HG03354 (cell line): ENCODE measurements around the gene CALML3.
"Not testable (repeated sequence)": the region's sequence is repeated elsewhere in the genome, so short reads cannot be mapped to it uniquely, and the experiment has no call there.

ENCODE experiments used
- ATAC-seq: cut with Tn5 transposase; IDR thresholded peaks from one replicate; pipeline ENCODE4 v1.9.1; 2021; ENCODE audit warnings: mild to moderate bottlenecking; ENCODE audit not compliant: unreplicated experiment, poor library complexity, severe bottlenecking

CALML3 gene

DNA sequence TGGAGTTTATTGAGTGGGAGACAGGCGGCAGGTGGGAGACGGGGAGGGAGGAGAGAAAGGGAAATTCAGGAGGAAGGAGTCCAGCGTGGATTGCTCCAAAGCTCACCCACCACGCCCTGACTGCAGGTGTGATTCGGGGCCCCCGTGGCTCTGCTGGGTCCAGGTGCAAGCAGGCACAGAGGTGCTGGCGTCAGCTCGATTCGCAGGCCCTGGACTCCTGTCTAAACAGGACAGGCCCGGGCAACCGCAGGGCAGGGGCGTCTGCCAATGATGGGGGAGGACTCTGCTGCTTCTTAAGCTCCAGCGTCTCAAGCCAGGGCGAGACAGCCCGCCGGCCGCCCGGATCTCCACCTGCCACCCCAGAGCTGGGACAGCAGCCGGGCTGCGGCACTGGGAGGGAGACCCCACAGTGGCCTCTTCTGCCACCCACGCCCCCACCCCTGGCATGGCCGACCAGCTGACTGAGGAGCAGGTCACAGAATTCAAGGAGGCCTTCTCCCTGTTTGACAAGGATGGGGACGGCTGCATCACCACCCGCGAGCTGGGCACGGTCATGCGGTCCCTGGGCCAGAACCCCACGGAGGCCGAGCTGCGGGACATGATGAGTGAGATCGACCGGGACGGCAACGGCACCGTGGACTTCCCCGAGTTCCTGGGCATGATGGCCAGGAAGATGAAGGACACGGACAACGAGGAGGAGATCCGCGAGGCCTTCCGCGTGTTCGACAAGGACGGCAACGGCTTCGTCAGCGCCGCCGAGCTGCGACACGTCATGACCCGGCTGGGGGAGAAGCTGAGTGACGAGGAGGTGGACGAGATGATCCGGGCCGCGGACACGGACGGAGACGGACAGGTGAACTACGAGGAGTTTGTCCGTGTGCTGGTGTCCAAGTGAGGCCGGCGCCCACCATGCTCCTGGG lies at the start of gene CALML3:
Gene CALML3 (plus strand): TSS at position 321 of the 920 bp plus-strand sequence. CDS start 125 bp downstream, at position 446.
- no peak for ATAC-seq

DNA sequence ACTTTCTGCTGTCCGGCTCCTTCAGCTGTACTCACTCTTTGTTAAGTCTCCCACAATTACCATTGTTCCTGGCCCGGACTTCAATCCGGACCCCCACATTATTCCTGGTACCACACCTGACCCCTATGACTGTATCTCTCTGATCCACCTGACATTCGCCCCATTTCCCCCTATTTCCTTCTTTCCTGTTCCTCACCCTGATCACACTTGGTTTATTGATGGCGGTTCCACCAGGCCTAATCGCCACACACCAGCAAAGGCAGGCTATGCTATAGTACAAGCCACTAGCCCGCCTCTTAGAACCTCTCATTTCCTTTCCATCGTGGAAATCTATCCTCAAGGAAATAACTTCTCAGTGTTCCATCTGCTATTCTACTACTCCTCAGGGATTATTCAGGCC lies 49.7 kb upstream of the CALML3 start:
- not testable (repeated sequence) for ATAC-seq

DNA sequence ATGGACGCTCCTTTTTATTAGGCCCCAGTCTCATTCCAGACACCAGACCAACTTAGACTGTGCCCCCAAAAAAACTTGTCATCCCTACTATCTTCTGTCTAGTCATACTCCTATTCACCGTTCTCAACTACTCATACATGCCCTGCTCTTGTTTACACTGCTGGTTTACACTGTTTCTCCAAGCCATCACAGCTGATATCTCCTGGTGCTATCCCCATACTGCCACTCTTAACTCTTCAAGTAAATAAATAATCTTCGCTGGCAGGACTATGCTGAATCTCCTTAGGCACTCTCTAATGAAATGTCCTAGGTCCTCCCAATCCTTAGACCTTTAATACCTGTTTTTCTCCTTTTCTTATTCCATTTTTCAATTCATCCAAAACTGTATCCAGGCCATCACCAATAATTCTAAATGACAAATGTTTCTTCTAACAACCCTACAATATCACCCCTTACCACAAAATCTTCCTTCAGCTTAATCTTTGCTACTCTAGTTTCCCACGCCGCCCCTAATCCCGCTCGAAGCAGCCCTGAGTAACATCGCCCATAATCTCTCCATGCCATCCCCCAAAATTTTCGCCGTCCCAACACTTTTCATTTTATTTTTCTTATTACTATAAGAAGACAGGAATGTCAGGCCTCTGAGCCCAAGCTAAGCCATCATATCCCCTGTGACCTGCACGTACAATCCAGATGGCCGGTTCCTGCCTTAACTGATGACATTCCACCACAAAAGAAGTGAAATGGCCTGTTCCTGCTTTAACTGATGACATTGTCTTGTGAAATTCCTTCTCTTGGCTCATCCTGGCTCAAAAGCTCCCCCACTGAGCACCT lies 48.6 kb upstream of the CALML3 start:
- not testable (repeated sequence) for ATAC-seq

DNA sequence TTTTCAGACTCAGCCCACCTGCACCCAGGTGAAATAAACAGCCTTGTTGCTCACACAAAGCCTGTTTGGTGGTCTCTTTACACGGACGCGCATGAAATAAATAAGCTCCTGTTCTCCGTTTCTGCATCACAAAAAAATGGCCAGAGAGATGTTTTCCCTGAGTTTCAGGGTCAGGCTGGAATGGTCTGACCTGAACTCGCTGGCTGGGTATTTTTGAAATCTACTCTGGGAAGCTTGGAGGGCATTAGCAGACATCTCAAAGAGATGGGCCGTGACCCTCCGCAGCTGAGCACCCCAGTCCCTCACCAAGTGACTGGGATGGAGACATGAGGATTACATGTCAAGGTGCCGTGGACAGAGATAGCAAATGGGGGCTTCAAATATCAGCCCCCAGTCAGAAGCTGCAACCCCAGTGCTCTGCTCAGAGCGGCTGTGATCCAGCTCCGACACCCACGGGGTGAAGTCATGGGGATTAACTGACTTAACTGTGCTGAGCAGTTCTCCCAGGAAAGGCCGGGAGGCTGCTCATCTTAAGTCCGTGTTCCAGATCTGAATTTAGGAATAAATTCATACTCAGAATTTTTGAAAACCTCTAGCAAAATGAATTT lies 47.7 kb upstream of the CALML3 start:
- ATAC-seq = no peak

DNA sequence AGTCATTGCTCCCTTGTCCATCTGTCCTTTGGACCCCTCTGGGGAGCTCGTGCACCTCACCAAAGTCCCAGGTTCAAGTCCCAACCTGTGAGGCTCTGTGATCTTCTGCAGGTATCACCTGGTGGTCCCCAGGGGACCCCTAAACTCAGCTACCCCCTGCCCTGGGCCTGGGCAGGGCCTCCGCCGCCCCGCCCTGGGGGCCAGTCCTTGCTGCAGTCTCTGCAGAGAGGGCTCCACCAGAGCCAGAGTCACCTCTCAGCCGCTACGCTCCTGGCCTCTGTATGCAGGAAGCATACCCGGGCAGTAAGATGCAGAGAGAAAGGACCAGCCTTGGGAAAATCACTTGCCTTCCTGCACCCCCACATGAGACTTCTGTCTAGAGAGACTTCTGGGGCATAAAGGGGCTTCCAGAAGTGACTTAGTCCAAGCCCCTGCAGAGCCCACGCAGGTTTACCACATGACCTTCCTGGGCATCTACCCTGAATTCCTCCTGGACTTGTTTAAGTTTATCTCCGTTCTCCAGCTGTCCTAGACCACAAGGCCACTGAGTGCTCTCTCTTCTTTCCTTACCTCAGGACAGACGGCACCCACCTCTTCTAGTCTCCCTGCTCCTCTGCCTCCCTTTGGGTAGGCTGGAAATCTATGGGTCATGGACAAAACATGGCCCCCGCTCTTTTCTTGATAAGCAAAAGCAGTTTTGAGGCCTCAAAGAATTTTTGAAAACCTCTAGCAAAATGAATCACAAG lies 46.6 kb upstream of the CALML3 start:
- ATAC-seq = no peak

DNA sequence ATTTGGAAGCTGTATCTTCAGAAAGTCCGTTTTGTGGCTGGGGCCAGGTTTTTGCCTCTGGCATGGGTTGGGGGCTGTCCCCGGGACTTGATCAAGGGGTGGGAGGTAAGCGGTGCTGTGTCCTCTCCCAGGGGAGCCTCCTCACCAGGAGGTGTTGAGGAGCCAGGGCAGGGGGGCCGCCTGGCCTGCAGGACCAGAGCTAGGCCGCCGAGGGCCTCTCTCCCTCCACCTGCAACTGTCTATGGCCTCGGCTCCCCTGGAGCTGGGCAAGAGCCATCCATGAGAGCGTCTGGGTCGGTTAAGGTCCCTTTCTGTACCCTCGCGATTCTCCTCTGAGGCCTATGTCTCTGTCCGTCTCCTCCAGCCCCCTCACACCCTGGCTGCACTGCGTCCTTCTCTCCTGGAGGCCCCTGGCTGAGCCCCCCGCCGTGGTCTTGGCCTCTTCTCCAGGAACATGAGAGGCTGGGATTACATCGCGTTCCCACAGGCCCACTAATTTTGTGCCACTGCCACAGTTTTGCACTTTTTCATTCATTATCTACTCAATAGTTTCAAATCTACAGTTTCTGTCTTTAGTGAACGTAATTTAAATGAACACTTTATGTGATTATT lies 46.0 kb upstream of the CALML3 start:
- no peak for ATAC-seq

DNA sequence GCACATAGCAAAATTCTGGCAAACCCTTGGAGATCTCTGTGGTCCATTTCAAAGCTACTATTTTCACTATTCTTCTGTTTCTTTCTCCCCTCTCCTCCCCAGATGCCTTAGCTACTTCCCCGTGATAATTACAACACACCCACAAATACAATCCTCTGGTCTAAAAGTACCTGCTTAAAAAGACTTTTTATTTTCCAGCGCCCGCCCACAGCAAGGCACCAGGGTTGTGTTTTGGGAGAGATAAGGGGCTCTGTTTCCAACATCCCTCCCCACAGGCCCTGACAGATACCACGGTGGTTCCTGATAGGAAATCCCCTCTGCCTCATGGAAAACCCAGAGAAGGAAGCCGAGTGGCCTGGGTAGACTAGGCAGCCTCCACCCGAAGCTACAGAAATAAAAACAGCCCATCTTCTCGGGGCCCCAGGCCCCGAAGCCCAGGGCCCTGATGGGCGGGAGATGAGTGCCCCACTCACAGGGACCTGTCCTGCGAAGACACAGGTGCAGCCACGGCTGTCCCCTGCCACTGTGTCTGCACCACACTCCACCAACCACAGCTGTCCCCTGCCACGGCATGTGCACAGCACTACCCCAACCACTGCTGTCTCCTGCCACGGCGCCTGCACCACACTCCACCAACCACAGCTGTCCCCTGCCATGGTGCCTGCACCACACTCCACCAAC lies 45.1 kb upstream of the CALML3 start:
- ATAC-seq = no peak

DNA sequence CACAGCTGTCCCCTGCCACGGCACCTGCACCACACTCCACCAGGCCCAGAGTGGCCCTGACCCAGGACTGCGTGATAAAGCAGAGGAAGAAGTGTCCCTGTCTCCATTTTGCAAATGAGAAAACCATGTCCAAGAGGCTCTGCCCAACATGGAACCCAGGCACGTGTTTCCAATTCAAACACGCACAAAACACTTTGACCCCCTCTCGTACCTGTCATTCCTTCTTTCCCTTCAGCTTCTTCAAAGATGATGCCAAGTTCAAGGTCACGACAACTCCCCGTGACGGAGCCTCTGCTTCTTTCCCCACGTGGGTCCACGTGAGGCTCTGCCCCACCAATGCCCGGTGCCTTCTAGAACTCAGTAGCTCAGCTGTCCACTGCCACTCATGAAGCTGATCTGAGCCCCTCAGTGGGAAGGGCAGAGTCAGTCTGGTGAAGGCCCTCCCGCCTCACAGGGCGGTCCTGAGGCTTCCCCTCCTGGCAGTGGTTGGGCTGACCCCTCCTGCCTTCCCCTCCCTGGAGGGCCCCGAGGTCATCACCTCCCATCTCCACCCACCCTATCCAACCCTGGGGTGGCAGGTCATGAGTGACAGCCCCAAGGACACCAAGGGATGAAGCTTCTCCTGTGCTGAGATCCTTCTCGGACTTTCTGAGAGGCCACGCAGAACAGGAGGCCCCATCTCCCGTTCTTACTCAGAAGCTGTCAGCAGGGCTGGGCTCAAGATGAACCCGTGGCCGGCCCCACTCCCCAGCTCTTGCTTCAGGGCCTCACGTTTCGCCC lies 44.4 kb upstream of the CALML3 start:
- ATAC-seq = no peak

DNA sequence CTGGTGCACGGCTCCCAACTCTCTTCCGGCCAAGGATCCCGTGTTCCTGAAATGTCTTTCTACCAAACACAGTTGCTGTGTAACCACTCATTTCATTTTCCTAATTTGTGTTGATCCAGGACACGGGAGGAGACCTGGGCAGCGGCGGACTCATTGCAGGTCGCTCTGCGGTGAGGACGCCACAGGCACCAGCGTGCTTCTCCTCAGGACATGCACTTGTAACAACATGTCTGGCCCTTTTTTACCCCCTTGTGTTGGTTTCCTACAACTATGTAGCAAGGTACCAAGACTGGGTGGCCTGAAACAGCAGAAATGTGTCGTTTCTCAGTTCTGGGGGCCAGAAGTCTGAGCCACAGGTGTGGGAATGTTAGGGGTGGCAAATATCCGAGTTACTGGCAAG lies 43.6 kb upstream of the CALML3 start:
- no peak for ATAC-seq

DNA sequence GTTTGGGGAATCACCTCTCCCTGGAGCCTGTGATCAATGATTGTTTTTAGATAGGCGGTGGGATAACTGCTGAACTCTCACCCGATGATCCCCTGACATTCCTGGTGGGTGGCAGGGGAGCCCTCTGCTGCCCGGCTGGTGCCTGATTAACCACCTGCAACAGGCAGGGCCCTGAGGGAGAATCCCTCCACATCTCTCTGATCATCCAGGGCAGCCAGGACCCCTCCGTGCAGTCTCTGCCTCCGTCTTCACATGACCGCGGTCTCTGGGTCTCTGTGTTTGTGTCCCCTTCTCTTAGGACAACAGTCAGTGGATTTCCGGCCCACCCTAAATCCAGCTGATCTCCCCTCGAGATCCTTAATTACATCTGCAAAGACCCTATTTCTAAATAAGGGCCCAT lies 42.7 kb upstream of the CALML3 start:
- no peak for ATAC-seq

DNA sequence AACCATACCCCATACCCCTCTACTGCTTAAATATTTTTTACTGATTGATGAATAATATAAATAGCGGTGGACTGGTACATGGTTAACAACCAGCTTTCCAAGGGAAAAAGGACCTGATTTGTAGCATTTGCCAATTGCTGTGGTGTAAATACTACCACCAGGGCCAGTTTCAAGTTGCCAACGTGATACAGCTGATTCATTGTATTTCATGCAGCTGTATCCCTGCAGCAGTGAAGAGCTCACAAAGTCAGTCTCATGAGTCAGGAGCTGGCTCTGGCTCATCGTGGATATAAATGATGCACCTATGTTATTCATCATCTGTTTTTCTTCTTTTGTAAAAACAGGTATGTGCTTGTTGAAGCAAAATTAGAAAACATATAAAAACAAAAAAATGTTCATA lies 40.6 kb upstream of the CALML3 start:
- no peak for ATAC-seq

DNA sequence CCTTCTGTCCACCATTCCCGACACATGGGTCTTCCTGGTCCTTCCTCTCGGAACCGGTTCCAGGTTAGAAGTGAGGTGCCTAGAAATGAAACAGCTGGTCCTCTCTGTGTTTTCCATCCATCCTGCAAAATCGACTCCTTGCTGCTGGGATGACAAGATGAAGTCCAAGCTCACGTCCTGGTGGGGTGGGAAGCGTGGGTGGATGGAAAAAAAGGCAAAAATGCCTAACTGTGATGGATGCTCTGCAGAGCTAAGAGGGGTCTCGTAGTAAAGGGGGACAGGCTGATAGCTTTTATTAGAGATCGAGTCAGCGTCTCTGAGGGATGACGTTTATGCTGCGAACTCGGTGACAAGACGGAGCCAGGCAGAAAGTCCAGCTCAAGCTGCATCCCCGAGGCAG lies 39.5 kb upstream of the CALML3 start:
- ATAC-seq = no peak

DNA sequence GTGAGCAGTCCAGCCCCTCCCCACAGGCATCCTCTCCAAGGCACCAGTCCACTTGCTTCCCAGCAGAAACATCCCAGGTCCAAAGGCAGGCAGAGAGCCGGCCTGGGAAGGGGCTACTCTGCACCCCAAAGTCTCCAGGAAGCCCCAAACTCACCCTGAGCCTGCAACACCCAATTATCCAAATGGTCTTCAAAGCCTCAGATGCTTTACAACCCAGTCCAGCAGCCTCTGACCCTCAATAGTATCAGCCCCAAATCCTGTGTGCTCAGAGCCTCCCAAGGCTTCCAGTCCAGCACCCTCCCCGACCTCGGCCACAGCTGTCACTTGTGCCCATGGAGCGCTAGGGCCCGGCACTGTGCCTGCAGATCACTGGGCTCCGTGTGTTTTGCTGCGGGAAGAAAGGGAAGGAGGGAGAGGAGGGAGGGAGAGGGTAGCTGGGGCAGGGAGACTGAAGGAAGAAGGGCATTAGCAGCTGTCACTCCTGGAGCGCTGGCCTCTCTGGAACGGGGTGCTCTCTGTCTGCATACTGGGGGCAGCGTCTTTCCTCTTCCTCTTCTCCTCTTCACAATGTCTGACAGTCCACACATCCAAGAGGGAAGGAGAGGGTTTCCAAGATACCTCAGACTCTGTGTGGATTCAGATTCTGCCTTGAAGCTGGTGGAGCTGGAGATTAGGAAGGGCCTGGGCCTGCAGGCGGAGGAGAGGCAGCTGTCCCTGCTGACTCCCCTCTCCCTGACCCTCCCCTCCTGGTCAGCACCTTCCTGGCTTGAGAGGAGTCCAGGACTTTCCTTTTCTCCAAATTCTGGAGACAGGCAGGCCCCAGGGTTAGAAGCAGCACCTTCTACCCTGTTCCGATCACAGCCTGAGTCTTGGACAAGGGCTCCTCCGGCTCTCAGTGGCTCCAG lies 38.6 kb upstream of the CALML3 start:
- ATAC-seq = no peak

DNA sequence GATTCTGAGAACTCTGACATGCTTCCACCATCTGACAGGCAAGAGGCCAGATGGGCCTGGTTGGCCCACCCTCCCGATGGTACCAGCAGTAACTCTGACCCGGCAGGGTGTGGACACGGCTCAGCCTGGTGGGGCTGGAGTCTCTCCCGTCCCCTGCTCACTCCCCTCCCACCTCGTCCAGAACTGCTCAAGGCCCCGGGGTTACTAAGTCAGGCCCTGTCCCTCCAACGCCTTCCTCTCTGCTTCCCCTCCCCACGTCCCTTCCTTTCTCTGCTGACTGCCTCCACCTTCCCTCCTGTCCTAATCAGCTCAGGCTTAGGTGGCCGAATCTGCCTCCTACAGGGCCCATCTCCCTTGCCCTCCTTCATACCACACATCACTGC lies 37.9 kb upstream of the CALML3 start:
- no peak for ATAC-seq

DNA sequence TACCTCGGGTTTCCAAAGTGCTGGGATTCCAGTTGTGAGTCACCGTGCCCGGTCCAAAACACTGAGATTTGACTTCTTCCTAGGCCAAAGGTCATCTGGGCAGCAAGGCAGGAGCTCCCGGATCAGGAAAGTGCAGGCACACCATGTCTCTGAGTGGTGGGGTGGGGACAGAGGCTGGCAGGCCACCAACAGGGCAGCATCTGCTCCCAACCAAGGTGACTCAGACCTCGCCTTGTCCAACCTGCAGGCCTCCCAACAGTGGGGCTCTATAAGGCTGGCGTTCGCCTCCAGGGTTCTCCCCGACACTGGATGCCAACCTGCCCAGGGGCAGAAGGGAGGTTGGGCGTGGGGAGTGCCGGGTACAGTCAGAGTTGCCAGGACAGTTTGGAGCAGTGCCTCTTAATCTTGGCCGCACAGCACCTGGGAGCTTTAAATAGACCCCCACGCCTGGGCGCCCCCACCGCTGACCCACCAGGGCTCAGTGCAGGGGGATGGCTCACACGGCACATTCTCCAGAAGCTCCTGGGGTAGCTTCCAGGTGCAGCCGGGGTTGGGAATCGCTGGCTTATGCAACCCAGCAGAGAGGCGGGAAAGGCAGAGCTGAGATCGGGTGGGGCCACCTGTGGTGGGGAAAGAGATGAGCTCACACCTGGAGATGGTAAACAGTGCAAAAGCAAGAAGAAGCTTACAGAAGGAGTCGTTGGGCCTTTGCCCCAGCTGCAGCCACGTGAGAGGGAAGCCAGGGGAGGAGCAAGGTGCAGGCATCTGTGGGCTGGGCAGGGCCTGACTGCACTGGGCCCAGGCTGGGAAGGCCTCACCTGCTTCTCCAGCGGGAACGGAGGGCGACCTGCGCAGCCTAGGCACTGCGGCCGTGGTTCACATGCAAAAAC lies 36.2 kb upstream of the CALML3 start:
- no peak for ATAC-seq

DNA sequence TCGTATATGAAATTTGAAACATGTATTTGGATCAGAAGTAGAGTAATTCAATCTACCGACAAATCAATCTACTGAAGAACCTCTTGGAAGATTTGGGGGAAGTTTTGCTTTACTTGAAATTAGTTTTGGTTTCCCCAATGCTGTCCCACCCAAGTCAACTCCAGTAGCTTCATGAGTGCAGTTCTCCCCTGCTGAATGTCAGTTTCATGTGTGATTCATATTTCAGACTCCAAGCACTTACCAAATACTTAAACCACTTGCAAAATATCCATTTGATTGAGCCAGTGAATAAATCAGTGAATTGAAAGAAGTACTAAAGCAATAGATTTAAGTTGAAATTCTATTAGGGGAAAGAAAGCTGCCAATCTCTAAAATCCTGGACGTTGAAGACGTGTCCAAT lies 34.7 kb upstream of the CALML3 start:
- ATAC-seq = no peak
